Endothelial cell of umbilical vein (primary cell): ENCODE results near the gene RASGRP4. TPM values are rescaled to one million over a fixed set of nuclear protein-coding genes. Genes with fewer than 3 reads are reported as not detected.

Experiments used
- BruUV-seq: library from RNA; stranded (reverse); fragments of 400-500 nt; replicated peaks from 2 replicates; lab custom pipeline; 2021; lab: Mats Ljungman, UMichigan
- CTCF ChIA-PET: fragments of 300-600, 350-600 bp; sonication (Branson Sonifier 250); formaldehyde crosslinking; loops from one replicate; lab custom pipeline; 2021; ENCODE audit warnings: antibody characterized with exemption, inconsistent platforms; lab: Charles Lee
- POLR2A ChIA-PET: fragments of 300-600, 350-600 bp; sonication (Branson Sonifier 250); formaldehyde crosslinking; loops from one replicate; lab custom pipeline; 2021; ENCODE audit warnings: antibody characterized with exemption, inconsistent platforms; lab: Charles Lee
- DNase-seq: peaks from one replicate; pipeline ENCODE4 v3.0.0-alpha.2; 2011; ENCODE audit warnings: low read depth, low spot score
- FAIRE-seq: peaks from 2 replicates; lab custom pipeline; 2011; peaks lifted over from hg19 to GRCh38; lab: Jason Lieb, UNC
- H2AFZ ChIP-seq: 2 replicates; pipeline ENCODE4 v1.6.0; 2012; ENCODE audit warnings: low read depth, low read length, control low read depth, inconsistent platforms
- H3K27ac ChIP-seq: 2 replicates; pipeline ENCODE4 v1.5.1; 2011; ENCODE audit warnings: low read depth, mild to moderate bottlenecking, control low read depth, low read length, moderate library complexity; ENCODE audit not compliant: insufficient read depth
- H3K27me3 ChIP-seq, 2 experiments: 2 replicates each; pipeline versions ENCODE4 v1.6.0 to v1.6.1; 2011; ENCODE audit warnings: low read length in 2 of 2, mixed read lengths in 1 of 2; ENCODE audit not compliant: control insufficient read depth in 2 of 2, insufficient read depth in 2 of 2
- H3K36me3 ChIP-seq, 2 experiments: 2 replicates in 1 of 2; 3 replicates in 1 of 2; pipeline ENCODE4 v1.5.1; 2011; ENCODE audit warnings: low read length in 2 of 2, mild to moderate bottlenecking in 1 of 2, moderate library complexity in 1 of 2; ENCODE audit not compliant: control insufficient read depth in 2 of 2, insufficient read depth in 2 of 2; ENCODE audit errors: extremely low read depth in 1 of 2
- H3K4me1 ChIP-seq: 3 replicates; pipeline ENCODE4 v1.5.1; 2011; ENCODE audit warnings: mild to moderate bottlenecking, low read length; ENCODE audit not compliant: control insufficient read depth, insufficient read depth; ENCODE audit errors: extremely low read depth
- H3K4me2 ChIP-seq: 2 replicates; pipeline ENCODE4 v1.6.1; 2011; ENCODE audit warnings: low read length, control low read depth, mixed read lengths; ENCODE audit not compliant: insufficient read depth
- H3K4me3 ChIP-seq, 3 experiments: fragments of 200-600 bp in 1 of 3; sonication (generic), shearing (Covaris generic) in 1 of 3; replicated peaks in 1 of 3; 2 replicates each; pipeline ENCODE4 v1.5.1; 2011 to 2016; ENCODE audit warnings: control low read depth in 3 of 3, low read length in 3 of 3, mild to moderate bottlenecking in 2 of 3, inconsistent platforms in 1 of 3, low read depth in 1 of 3, moderate library complexity in 1 of 3; ENCODE audit not compliant: insufficient read depth in 1 of 3
- H3K79me2 ChIP-seq: 2 replicates; pipeline ENCODE4 v1.6.0; 2012; ENCODE audit warnings: low read length, inconsistent platforms; ENCODE audit not compliant: control insufficient read depth, insufficient read depth
- H3K9ac ChIP-seq: replicated peaks from 2 replicates; pipeline ENCODE3; 2011; ENCODE audit warnings: low read length, control low read depth; ENCODE audit not compliant: insufficient read depth; ENCODE audit errors: extremely low read depth
- H3K9me1 ChIP-seq: replicated peaks from 3 replicates; pipeline ENCODE4 v1.6.0; 2011; ENCODE audit warnings: mild to moderate bottlenecking, low read length; ENCODE audit not compliant: control insufficient read depth, insufficient read depth; ENCODE audit errors: extremely low read depth
- H3K9me3 ChIP-seq: replicated peaks from 2 replicates; pipeline ENCODE4 v1.5.1; 2012; ENCODE audit warnings: low read length, inconsistent platforms; ENCODE audit not compliant: control insufficient read depth, insufficient read depth
- H4K20me1 ChIP-seq: replicated peaks from 2 replicates; pipeline ENCODE3; 2011; ENCODE audit warnings: mild to moderate bottlenecking, low read length; ENCODE audit not compliant: control insufficient read depth, insufficient read depth; ENCODE audit errors: extremely low read depth
- CTCF ChIP-seq, 2 donors: IDR thresholded peaks; 1 replicate in 1 of 2; 2 replicates in 1 of 2; pipeline ENCODE4 v1.5.1; 2011; ENCODE audit warnings: low read length in 2 of 2, mild to moderate bottlenecking in 2 of 2, moderate library complexity in 2 of 2, control low read depth in 1 of 2, inconsistent platforms in 1 of 2, low read depth in 1 of 2; ENCODE audit not compliant: insufficient read depth in 1 of 2; ENCODE audit errors: extremely low read depth in 1 of 2
- EZH2 ChIP-seq: IDR thresholded peaks from 2 replicates; pipeline ENCODE4 v1.6.1; 2012; ENCODE audit warnings: borderline replicate concordance, low read depth, mild to moderate bottlenecking, moderate library complexity, low read length, inconsistent platforms; ENCODE audit not compliant: severe bottlenecking
- FOS ChIP-seq: IDR thresholded peaks from 2 replicates; pipeline ENCODE4 v1.6.1; 2011; ENCODE audit warnings: mild to moderate bottlenecking, low read length, moderate library complexity, borderline replicate concordance; ENCODE audit not compliant: insufficient read depth
- GATA2 ChIP-seq: IDR thresholded peaks from 2 replicates; pipeline ENCODE4 v1.7.0; 2011; ENCODE audit warnings: low read depth, mild to moderate bottlenecking, moderate library complexity, mixed read lengths, low read length; ENCODE audit not compliant: insufficient read length, insufficient read depth
- JUN ChIP-seq: IDR thresholded peaks from 2 replicates; pipeline ENCODE4 v1.6.1; 2011; ENCODE audit warnings: borderline replicate concordance, low read depth; ENCODE audit not compliant: insufficient read length, insufficient read depth
- MAX ChIP-seq: IDR thresholded peaks from 2 replicates; pipeline ENCODE4 v1.6.1; 2011; ENCODE audit not compliant: insufficient read depth, insufficient read length
- MYC ChIP-seq: IDR thresholded peaks from one replicate; pipeline ENCODE4 v1.6.1; 2011; ENCODE audit warnings: mild to moderate bottlenecking, low read depth, low read length
- POLR2A ChIP-seq: IDR thresholded peaks from 2 replicates; pipeline ENCODE4 v1.6.1; 2012; ENCODE audit warnings: low read depth, mild to moderate bottlenecking, control low read depth, low read length
- POLR2AphosphoS5 ChIP-seq: IDR thresholded peaks from 2 replicates; pipeline ENCODE4 v1.6.1; 2012; ENCODE audit warnings: low read depth, mild to moderate bottlenecking, control low read depth, low read length, moderate library complexity; ENCODE audit not compliant: insufficient read depth
- dilution Hi-C: fragments of 300-500 bp; cut with MboI; formaldehyde crosslinking; loops from one replicate; pipeline ENCODE4 v1.15.0; 2019; ENCODE audit warnings: low sequenced_read_pairs; ENCODE audit not compliant: extremely low pct_ligation_motif_present
- intact Hi-C: fragments of 100-400 bp; cut with micrococcal nuclease; formaldehyde crosslinking; loops from one replicate; pipeline ENCODE4 v1.10.0; 2022
- polyA plus RNA-seq, 4 experiments: library from polyadenylated mRNA; depleted of rRNA in 3 of 4; stranded (reverse) in 3 of 4; unstranded in 1 of 4; fragments of >200 nt; gene quantifications; 2 replicates each; pipeline versions ENCODE4 v1.2.1 to v1.2.3, GENCODE V29; 2011 to 2012; ENCODE audit warnings: missing spikeins in 1 of 4
- total RNA-seq: library from RNA; stranded (reverse); gene quantifications from 2 replicates; pipeline ENCODE4 v1.2.3, GENCODE V29; 2021

Gene RASGRP4
- total and polyA plus RNA-seq, 2 donors (not counting 3 experiments of a cell fraction or from before 2014, with no cell fraction given) = not detected

GRCh38 chr19:38394488-38394887, 31.5 kb downstream of the RASGRP4 start:
- no TSS peak for BruUV-seq
- no peaks in the 10 kb centered on the region for H3K27me3 ChIP-seq
- no peak overlapping the region for H2AFZ ChIP-seq
- no peak for FAIRE-seq
- no peak overlapping the region for H3K27ac ChIP-seq
- H3K4me3 ChIP-seq = no peak overlapping the region
- CTCF ChIA-PET = interaction anchor here (1.6 kb wide), 1 partner anchor 8 kb away, joined by 18 read pairs; the partner anchor contains the start of gene FAM98C
- intact Hi-C loops (no loop called here), dilution Hi-C loops (no loop called here)
- TF ChIP-seq JUN = no peak
- TF ChIP-seq MAX = no peak
- no peak for TF ChIP-seq FOS
- TF ChIP-seq CTCF (IDR thresholded peaks at IDR 0.05; ENCODE audit: extremely low read depth in 1 of 2, insufficient read depth in 1 of 2, low read depth in 1 of 2, low read length in 2 of 2) = no peak
- no peak for TF ChIP-seq GATA2
- no peak for TF ChIP-seq POLR2A
- TF ChIP-seq POLR2AphosphoS5 = no peak
- TF ChIP-seq MYC = no peak
- no peak for TF ChIP-seq EZH2
- peak; percentile 13 for DNase-seq
- no peaks in the 10 kb centered on the region for H4K20me1 ChIP-seq
- H3K9ac ChIP-seq = no peak overlapping the region
- peaks cover 0 to 5% of the 10 kb centered on the region in 2 experiments for H3K36me3 ChIP-seq
- peaks cover 13% of the 10 kb centered on the region for H3K4me1 ChIP-seq
- H3K9me1 ChIP-seq = no peaks in the 10 kb centered on the region
- H3K9me3 ChIP-seq = no peaks in the 10 kb centered on the region
- POLR2A ChIA-PET = no interaction called here
- H3K4me2 ChIP-seq = no peak overlapping the region
- peaks cover 14% of the 10 kb centered on the region for H3K79me2 ChIP-seq
